ENCODE data around the gene FLT1. TPM values are rescaled to one million over a fixed set of nuclear protein-coding genes. Genes with fewer than 3 reads are reported as not detected.

Gene FLT1
- total RNA-seq, 1 experiment from 2014 or later: not detected

DNA sequence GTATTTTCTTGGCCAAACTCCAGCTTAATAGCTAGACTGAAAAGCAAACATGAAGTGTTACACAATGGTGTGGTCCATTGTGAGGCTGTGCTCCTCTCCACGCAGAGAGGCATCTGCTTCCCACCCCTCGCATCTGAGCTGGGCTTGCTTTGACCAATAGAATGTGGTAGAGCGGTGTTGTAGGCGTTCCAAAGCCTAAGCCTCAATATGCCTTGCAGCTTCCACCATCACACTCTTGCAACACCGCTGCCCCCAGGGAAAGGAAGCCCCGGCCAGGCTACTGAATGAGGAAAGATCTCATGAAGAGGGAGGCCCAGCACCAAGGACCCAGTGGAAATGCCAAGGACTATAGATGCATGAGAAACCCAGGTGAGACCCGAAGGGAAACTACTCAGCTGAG is 9.4 kb downstream of the FLT1 start:
- no peak for DNase-seq
- Histone ChIP-seq H3K27me3 (ENCODE audit: insufficient read depth, low read depth) (peaks cover 84% of the 10 kb centered on the region), H4K20me1 (ENCODE audit: insufficient read depth) (no peaks in the 10 kb centered on the region), H3F3A (ENCODE audit: insufficient read depth, low read depth) (no peaks in the 10 kb centered on the region), H2AFZ (no peak overlapping the region), H3K36me3 (ENCODE audit: low read depth) (no peaks in the 10 kb centered on the region), H3K79me2 (ENCODE audit: low read depth) (no peaks in the 10 kb centered on the region), H3K4me3 (no peak overlapping the region), H3K4me1 (replicated peaks; ENCODE audit: insufficient read depth) (no peaks in the 10 kb centered on the region), H3K4me2 (no peak overlapping the region), H3K9me2 (ENCODE audit: insufficient read depth) (no peaks in the 10 kb centered on the region), H3K9me3 (ENCODE audit: insufficient read depth, low read depth) (no peaks in the 10 kb centered on the region), H3K27ac (no peak overlapping the region)
- POLR2A ChIA-PET (ENCODE audit: unreplicated experiment): no interaction called here
- BruUV-seq (replicated peaks): no TSS peak
- intact Hi-C loops (cut with micrococcal nuclease; ENCODE audit: unreplicated experiment): no loop called here
- CTCF ChIA-PET: no interaction called here
- TF ChIP-seq EZH2 (IDR thresholded peaks at IDR 0.05; ENCODE audit: low read depth): no peak
- TF ChIP-seq, protein P1, sequence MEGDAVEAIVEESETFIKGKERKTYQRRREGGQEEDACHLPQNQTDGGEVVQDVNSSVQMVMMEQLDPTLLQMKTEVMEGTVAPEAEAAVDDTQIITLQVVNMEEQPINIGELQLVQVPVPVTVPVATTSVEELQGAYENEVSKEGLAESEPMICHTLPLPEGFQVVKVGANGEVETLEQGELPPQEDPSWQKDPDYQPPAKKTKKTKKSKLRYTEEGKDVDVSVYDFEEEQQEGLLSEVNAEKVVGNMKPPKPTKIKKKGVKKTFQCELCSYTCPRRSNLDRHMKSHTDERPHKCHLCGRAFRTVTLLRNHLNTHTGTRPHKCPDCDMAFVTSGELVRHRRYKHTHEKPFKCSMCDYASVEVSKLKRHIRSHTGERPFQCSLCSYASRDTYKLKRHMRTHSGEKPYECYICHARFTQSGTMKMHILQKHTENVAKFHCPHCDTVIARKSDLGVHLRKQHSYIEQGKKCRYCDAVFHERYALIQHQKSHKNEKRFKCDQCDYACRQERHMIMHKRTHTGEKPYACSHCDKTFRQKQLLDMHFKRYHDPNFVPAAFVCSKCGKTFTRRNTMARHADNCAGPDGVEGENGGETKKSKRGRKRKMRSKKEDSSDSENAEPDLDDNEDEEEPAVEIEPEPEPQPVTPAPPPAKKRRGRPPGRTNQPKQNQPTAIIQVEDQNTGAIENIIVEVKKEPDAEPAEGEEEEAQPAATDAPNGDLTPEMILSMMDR (conservative IDR thresholded peaks at IDR 0.05): no peak

DNA sequence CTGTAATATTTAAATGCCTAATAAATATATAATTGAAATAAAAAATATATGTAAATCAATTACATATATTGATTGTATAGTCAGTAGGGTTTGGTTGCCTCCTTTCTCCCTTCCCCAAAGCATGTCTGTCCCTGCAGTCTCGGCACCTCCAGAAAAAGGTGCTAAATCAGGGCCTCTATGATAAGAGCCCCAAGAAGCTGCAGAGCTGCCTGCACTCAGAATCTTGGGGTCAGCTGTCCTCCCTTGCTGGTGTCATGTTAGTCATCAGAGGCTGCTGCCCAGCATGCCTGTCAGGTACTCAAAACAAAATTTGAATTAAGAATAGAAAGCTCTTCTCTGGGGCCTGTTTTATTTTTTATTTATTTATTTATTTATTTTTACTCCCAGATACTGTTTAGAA is 9.8 kb downstream of the FLT1 start:
- no peaks in the 10 kb centered on the region for H4K20me1 ChIP-seq (ENCODE audit: insufficient read depth)
- no TSS peak for BruUV-seq (replicated peaks)
- POLR2A ChIA-PET (ENCODE audit: unreplicated experiment): no interaction called here

DNA sequence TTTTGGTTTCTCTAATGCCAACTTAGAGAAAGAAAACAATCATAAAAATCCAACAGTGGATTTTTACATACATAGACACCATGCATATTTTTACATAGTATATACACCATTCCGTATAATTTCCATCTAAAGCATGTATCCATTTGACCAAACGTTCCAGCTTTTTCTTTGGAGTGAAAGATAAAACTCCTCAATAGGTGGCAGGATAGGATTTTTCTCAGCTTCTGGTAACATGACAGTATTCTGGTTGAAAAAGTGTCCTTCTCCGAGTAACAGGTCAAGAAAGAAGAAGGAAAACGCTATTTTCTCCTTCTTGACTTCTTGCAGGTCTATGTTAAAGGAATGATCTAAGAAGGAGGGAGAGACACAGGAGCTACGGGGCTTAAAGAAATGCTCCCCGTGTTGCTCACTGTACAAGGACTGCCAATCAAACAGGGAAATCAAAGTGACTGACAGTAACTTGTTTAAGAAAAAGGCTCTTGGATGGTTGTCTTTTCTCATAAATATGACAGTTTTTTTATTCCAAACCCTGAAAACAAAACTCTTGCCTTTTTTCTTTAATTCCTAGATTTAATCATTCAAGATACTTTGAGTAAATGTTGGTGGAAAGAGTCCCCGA is 11.5 kb downstream of the FLT1 start:
- no peaks in the 10 kb centered on the region for H3K36me3 ChIP-seq (ENCODE audit: low read depth)
- no peaks in the 10 kb centered on the region for H3F3A ChIP-seq (ENCODE audit: insufficient read depth, low read depth)
- H3K4me2 ChIP-seq: no peak overlapping the region
- CTCF ChIA-PET: no interaction called here
- H3K27me3 ChIP-seq (ENCODE audit: insufficient read depth, low read depth): peaks cover 86% of the 10 kb centered on the region
- no TSS peak for BruUV-seq (replicated peaks)
- POLR2A ChIA-PET (ENCODE audit: unreplicated experiment): no interaction called here
- H3K4me3 ChIP-seq: no peak overlapping the region
- H3K9me3 ChIP-seq (ENCODE audit: insufficient read depth, low read depth): no peaks in the 10 kb centered on the region
- no peak for DNase-seq
- intact Hi-C loops (cut with micrococcal nuclease; ENCODE audit: unreplicated experiment): no loop called here
- H3K79me2 ChIP-seq (ENCODE audit: low read depth): no peaks in the 10 kb centered on the region
- no peak for TF ChIP-seq EZH2 (IDR thresholded peaks at IDR 0.05; ENCODE audit: low read depth)
- TF ChIP-seq, protein P1 (conservative IDR thresholded peaks at IDR 0.05): no peak
- H4K20me1 ChIP-seq (ENCODE audit: insufficient read depth): no peaks in the 10 kb centered on the region
- H3K27ac ChIP-seq: no peak overlapping the region
- H3K4me1 ChIP-seq (replicated peaks; ENCODE audit: insufficient read depth): no peaks in the 10 kb centered on the region
- no peak overlapping the region for H2AFZ ChIP-seq
- no peaks in the 10 kb centered on the region for H3K9me2 ChIP-seq (ENCODE audit: insufficient read depth)

More for the DNA sequence above, 9.8 kb downstream of the FLT1 start:
- Histone ChIP-seq H2AFZ (no peak overlapping the region), H3K27ac (no peak overlapping the region), H3K9me2 (ENCODE audit: insufficient read depth) (no peaks in the 10 kb centered on the region), H3K9me3 (ENCODE audit: insufficient read depth, low read depth) (no peaks in the 10 kb centered on the region), H3K27me3 (ENCODE audit: insufficient read depth, low read depth) (peaks cover 84% of the 10 kb centered on the region), H3K4me3 (no peak overlapping the region), H3K36me3 (ENCODE audit: low read depth) (no peaks in the 10 kb centered on the region), H3F3A (ENCODE audit: insufficient read depth, low read depth) (no peaks in the 10 kb centered on the region), H3K79me2 (ENCODE audit: low read depth) (no peaks in the 10 kb centered on the region), H3K4me2 (no peak overlapping the region), H3K4me1 (replicated peaks; ENCODE audit: insufficient read depth) (no peaks in the 10 kb centered on the region)
- no peak for TF ChIP-seq EZH2 (IDR thresholded peaks at IDR 0.05; ENCODE audit: low read depth)
- TF ChIP-seq, protein P1 (conservative IDR thresholded peaks at IDR 0.05): no peak
- intact Hi-C loops (cut with micrococcal nuclease; ENCODE audit: unreplicated experiment): no loop called here
- CTCF ChIA-PET: no interaction called here
- no peak for DNase-seq
